HG02885 (cell line): ENCODE measurements around the gene SLC6A18.
"Not testable (repeated sequence)": the region's sequence is repeated elsewhere in the genome, so short reads cannot be mapped to it uniquely, and the experiment has no call there.

ENCODE experiments used
- ATAC-seq: cut with Tn5 transposase; IDR thresholded peaks from one replicate; pipeline ENCODE4 v1.9.1; 2021; ENCODE audit warnings: mild to moderate bottlenecking; ENCODE audit not compliant: unreplicated experiment, poor library complexity

Gene SLC6A18

GRCh38 chr5:1228120-1228519, 2.9 kb downstream of the SLC6A18 start:
- no peak for ATAC-seq

- not testable (repeated sequence) for ATAC-seq
These were observed 3.8 kb downstream of the SLC6A18 start for GRCh38 chr5:1229023-1229422.

- ATAC-seq = no peak
These were observed 4.6 kb downstream of the SLC6A18 start for GRCh38 chr5:1229822-1230221.

GRCh38 chr5:1230551-1230950, 5.4 kb downstream of the SLC6A18 start:
- no peak for ATAC-seq

GRCh38 chr5:1231354-1231905, 6.2 kb downstream of the SLC6A18 start:
- ATAC-seq = no peak

- no peak for ATAC-seq
These were observed 7.6 kb downstream of the SLC6A18 start for GRCh38 chr5:1232780-1233179.

GRCh38 chr5:1235379-1235778, 10.2 kb downstream of the SLC6A18 start:
- ATAC-seq = no peak

- ATAC-seq = no peak
These were observed 10.7 kb downstream of the SLC6A18 start for GRCh38 chr5:1235838-1236237.

- ATAC-seq = no peak
These were observed 14.5 kb downstream of the SLC6A18 start for GRCh38 chr5:1239505-1240251.

GRCh38 chr5:1240496-1241260, 15.5 kb downstream of the SLC6A18 start:
- ATAC-seq = no peak

GRCh38 chr5:1241509-1242080, 16.4 kb downstream of the SLC6A18 start:
- no peak for ATAC-seq

GRCh38 chr5:1242733-1243486, 17.7 kb downstream of the SLC6A18 start:
- ATAC-seq = no peak

GRCh38 chr5:1243487-1244130, 18.4 kb downstream of the SLC6A18 start:
- ATAC-seq = no peak

- ATAC-seq = no peak
These were observed 19.1 kb downstream of the SLC6A18 start for GRCh38 chr5:1244255-1244654.

- ATAC-seq = no peak
These were observed 19.8 kb downstream of the SLC6A18 start for GRCh38 chr5:1244976-1245375.

GRCh38 chr5:1245905-1246576, 20.9 kb downstream of the SLC6A18 start:
- ATAC-seq = no peak

GRCh38 chr5:1246711-1247431, 21.7 kb downstream of the SLC6A18 start:
- ATAC-seq = no peak

- no peak for ATAC-seq
These were observed 22.6 kb downstream of the SLC6A18 start for GRCh38 chr5:1247811-1248210.
